Type B pancreatic cell (in vitro differentiated cells): Measurements from ENCODE around the gene GPM6B. TPM values are rescaled to one million over a fixed set of nuclear protein-coding genes. Genes with fewer than 3 reads are reported as not detected.

Source experiments
- DNase-seq: peaks from one replicate; pipeline ENCODE4 v3.0.0; 2021; ENCODE audit warnings: mixed read lengths; ENCODE audit not compliant: unreplicated experiment; ENCODE audit errors: extremely low spot score
- H3K27ac Mint-ChIP-seq: 2 replicates; pipeline ENCODE4 v1.8.0; 2021; ENCODE audit warnings: mild to moderate bottlenecking, mixed read lengths
- H3K27me3 Mint-ChIP-seq: 2 replicates; pipeline ENCODE4 v1.8.0; 2021; ENCODE audit warnings: mixed read lengths
- H3K36me3 Mint-ChIP-seq: 2 replicates; pipeline ENCODE4 v1.8.0; 2021; ENCODE audit warnings: mixed read lengths
- H3K4me1 Mint-ChIP-seq: one replicate; pipeline ENCODE4 v1.8.0; 2021; ENCODE audit warnings: mixed read lengths; ENCODE audit not compliant: unreplicated experiment
- H3K4me3 Mint-ChIP-seq: 2 replicates; pipeline ENCODE4 v1.8.0; 2021; ENCODE audit warnings: mild to moderate bottlenecking, mixed read lengths
- H3K9me3 Mint-ChIP-seq: 2 replicates; pipeline ENCODE4 v1.8.0; 2021; ENCODE audit warnings: mixed read lengths
- total RNA-seq: library from RNA; stranded (reverse); gene quantifications from 2 replicates; pipeline ENCODE4 v1.2.1, GENCODE V29; 2021; ENCODE audit warnings: low replicate concordance
- TF ChIP-seq, protein P1 (sequence below): fragments of 200-600 bp; sonication (generic); conservative IDR thresholded peaks from 2 replicates; pipeline ENCODE4 v1.5.0; 2021; ENCODE audit warnings: antibody characterized with exemption, mild to moderate bottlenecking

GPM6B gene
- total RNA-seq, 1 donor from 2014 or later = 17.3 TPM

DNA sequence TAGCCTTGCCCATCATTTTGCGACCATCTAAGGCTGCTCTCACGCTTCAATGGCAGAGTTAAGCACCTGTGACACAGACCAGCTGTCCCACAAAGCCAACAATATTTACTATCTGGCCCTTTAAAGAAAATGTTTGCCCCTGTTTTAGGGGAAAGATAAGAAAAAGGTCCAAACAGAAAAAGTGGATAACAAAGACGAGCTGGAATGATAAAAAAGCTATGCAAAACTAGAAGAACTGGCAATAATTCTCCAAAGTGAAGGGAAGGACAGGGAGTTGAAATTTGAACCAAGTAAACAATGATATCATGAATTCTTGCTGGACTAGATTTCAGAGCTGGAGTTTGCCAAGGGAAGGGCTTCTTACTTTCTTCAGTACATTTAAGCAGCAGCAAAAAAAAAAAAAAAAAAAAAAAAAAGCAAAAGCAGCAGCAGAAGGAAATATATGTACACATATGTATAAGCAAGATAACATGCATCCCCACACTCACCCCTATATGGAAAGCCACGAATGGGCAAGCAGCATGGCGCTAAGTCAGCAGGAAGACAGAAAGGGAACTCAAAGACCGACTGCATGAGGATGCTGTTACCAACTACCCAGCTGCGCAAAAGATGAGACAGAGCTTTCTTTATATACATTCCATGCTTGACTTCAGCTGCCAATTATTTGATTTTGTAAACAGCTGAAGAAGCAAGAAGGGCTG, 94.9 kb downstream of the GPM6B start:
- DNase-seq = no peak
- Mint-ChIP-seq H3K9me3 (peaks cover 13% of the 10 kb centered on the region), H3K4me3 (no peak overlapping the region), H3K27me3 (no peaks in the 10 kb centered on the region), H3K4me1 (no peaks in the 10 kb centered on the region), H3K36me3 (peaks cover 23% of the 10 kb centered on the region), H3K27ac (peak overlapping the region; percentile 78)
- TF ChIP-seq, protein P1, sequence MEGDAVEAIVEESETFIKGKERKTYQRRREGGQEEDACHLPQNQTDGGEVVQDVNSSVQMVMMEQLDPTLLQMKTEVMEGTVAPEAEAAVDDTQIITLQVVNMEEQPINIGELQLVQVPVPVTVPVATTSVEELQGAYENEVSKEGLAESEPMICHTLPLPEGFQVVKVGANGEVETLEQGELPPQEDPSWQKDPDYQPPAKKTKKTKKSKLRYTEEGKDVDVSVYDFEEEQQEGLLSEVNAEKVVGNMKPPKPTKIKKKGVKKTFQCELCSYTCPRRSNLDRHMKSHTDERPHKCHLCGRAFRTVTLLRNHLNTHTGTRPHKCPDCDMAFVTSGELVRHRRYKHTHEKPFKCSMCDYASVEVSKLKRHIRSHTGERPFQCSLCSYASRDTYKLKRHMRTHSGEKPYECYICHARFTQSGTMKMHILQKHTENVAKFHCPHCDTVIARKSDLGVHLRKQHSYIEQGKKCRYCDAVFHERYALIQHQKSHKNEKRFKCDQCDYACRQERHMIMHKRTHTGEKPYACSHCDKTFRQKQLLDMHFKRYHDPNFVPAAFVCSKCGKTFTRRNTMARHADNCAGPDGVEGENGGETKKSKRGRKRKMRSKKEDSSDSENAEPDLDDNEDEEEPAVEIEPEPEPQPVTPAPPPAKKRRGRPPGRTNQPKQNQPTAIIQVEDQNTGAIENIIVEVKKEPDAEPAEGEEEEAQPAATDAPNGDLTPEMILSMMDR = no peak

DNA sequence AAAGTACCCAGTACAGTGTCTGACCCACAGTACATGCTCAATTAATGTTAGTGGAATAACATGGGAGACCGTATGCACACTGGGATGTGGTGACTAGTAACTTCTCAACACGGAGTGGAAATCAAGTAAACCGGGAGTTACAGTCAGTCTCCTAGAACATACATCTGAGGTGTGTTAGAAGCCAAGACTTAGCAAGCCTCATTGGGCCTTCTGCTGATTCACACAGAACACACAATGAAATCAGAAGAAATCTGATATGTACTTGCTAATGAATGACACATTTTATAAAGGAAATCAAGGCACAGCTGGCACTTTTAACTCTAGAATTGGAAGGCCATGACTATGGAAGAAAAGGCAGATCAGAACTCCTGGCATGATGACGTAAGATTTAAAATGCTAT, 95.5 kb downstream of the GPM6B start:
- TF ChIP-seq, protein P1 = no peak
- Mint-ChIP-seq H3K4me1 (no peaks in the 10 kb centered on the region), H3K4me3 (no peak overlapping the region), H3K27me3 (no peaks in the 10 kb centered on the region), H3K9me3 (peaks cover 13% of the 10 kb centered on the region), H3K36me3 (peaks cover 23% of the 10 kb centered on the region), H3K27ac (peak overlapping the region; percentile 78)
- no peak for DNase-seq

Other genes starting within 250 kb of the GPM6B start
- gene EGFL6, start 247.5 kb downstream of the GPM6B start, total RNA-seq = 0.40 and 4.5 TPM in 2 replicates
- gene TCEANC, start 164.0 kb downstream of the GPM6B start, total RNA-seq = 2.7 and 4.6 TPM in 2 replicates
- gene RAB9A, start 128.0 kb downstream of the GPM6B start, total RNA-seq = 26.4 and 43.3 TPM in 2 replicates
- gene TRAPPC2, start 82.5 kb downstream of the GPM6B start, total RNA-seq = 15.5 and 21.5 TPM in 2 replicates
- gene OFD1, start 82.3 kb downstream of the GPM6B start, total RNA-seq = 37.7 and 42.3 TPM in 2 replicates
- gene GEMIN8, start 212.8 kb upstream of the GPM6B start, total RNA-seq = 18.7 and 19.8 TPM in 2 replicates